IMR-90 (cell line): ENCODE results near the gene FUT8. TPM values are rescaled to one million over a fixed set of nuclear protein-coding genes. Genes with fewer than 3 reads are reported as not detected.

Experiments used
- ATAC-seq: fragments of 200-7000 bp; cut with Tn5 transposase; 2 replicates; pipeline ENCODE4 v1.9.1; 2020; ENCODE audit warnings: low read depth, mild to moderate bottlenecking, moderate library complexity
- BruUV-seq: library from RNA; stranded (reverse); fragments of 400-500 nt; replicated peaks from 2 replicates; lab custom pipeline; 2021; lab: Mats Ljungman, UMichigan
- CTCF ChIA-PET: fragments of 300-600 bp; formaldehyde crosslinking; extraction: SDS; loops from one replicate; lab custom pipeline; 2021; ENCODE audit warnings: antibody characterized with exemption; lab: Yijun Ruan, JAX
- POLR2A ChIA-PET: fragments of 300-600 bp; sonication (Branson Sonifier 250); formaldehyde crosslinking; loops from one replicate; lab custom pipeline; 2022; ENCODE audit warnings: antibody characterized with exemption; ENCODE audit not compliant: unreplicated experiment; lab: Charles Lee
- DNase-seq: peaks from one replicate; pipeline ENCODE4 v3.0.0; 2013
- H2AFZ ChIP-seq: replicated peaks from 2 replicates; pipeline ENCODE3; 2013; ENCODE audit warnings: low read length, mild to moderate bottlenecking; ENCODE audit not compliant: poor library complexity
- H2AK5ac ChIP-seq: 2 replicates; pipeline ENCODE4 v1.6.1; 2013; ENCODE audit warnings: low read depth, low read length, inconsistent platforms
- H2AK9ac ChIP-seq: replicated peaks from 2 replicates; pipeline ENCODE3; 2013; ENCODE audit warnings: mild to moderate bottlenecking, low read depth, low read length, moderate library complexity; ENCODE audit not compliant: poor library complexity
- H2BK120ac ChIP-seq: 2 replicates; pipeline ENCODE4 v1.6.1; 2013; ENCODE audit warnings: low read depth, low read length, inconsistent platforms
- H2BK15ac ChIP-seq: 3 replicates; pipeline ENCODE4 v1.6.1; 2013; ENCODE audit warnings: low read depth, low read length, inconsistent platforms
- H2BK20ac ChIP-seq: 2 replicates; pipeline ENCODE4 v1.6.1; 2013; ENCODE audit warnings: low read depth, mild to moderate bottlenecking, inconsistent platforms, low read length, moderate library complexity
- H2BK5ac ChIP-seq: 2 replicates; pipeline ENCODE4 v1.6.1; 2013; ENCODE audit warnings: mild to moderate bottlenecking, low read depth, low read length, inconsistent platforms; ENCODE audit not compliant: poor library complexity, severe bottlenecking
- H3K14ac ChIP-seq: replicated peaks from 2 replicates; pipeline ENCODE4 v1.6.1; 2013; ENCODE audit warnings: low read depth, low read length, inconsistent platforms
- H3K18ac ChIP-seq: 2 replicates; pipeline ENCODE4 v1.6.1; 2013; ENCODE audit warnings: low read depth, low read length, control low read depth
- H3K23ac ChIP-seq: 2 replicates; pipeline ENCODE4 v1.6.1; 2013; ENCODE audit warnings: low read depth, low read length, inconsistent platforms
- H3K27ac ChIP-seq: 2 replicates; pipeline ENCODE4 v1.5.1; 2013; ENCODE audit warnings: mild to moderate bottlenecking, control low read depth, low read length; ENCODE audit not compliant: insufficient read depth
- H3K27me3 ChIP-seq: 2 replicates; pipeline ENCODE4 v1.6.1; 2013; ENCODE audit warnings: low read length; ENCODE audit not compliant: control insufficient read depth, insufficient read depth
- H3K36me3 ChIP-seq: 2 replicates; pipeline ENCODE4 v1.6.1; 2013; ENCODE audit warnings: low read length, mixed read lengths; ENCODE audit not compliant: control insufficient read depth, insufficient read depth
- H3K4ac ChIP-seq: 2 replicates; pipeline ENCODE4 v1.6.1; 2013; ENCODE audit warnings: low read depth, low read length, inconsistent platforms
- H3K4me1 ChIP-seq: 2 replicates; pipeline ENCODE4 v1.6.1; 2013; ENCODE audit warnings: low read length, mixed read lengths; ENCODE audit not compliant: control insufficient read depth, insufficient read depth
- H3K4me2 ChIP-seq: 2 replicates; pipeline ENCODE4 v1.6.1; 2013; ENCODE audit warnings: low read depth, mild to moderate bottlenecking, control low read depth, low read length, moderate library complexity
- H3K4me3 ChIP-seq: 2 replicates; pipeline ENCODE4 v1.5.1; 2013; ENCODE audit warnings: low read depth, mild to moderate bottlenecking, control low read depth, low read length, moderate library complexity; ENCODE audit not compliant: insufficient read depth
- H3K56ac ChIP-seq: 2 replicates; pipeline ENCODE4 v1.6.1; 2013; ENCODE audit warnings: low read length, inconsistent platforms; ENCODE audit not compliant: insufficient read depth; ENCODE audit errors: extremely low read depth
- H3K79me1 ChIP-seq, 2 experiments: 2 replicates each; pipeline ENCODE4 v1.6.1; 2013; ENCODE audit warnings: low read length in 2 of 2, inconsistent platforms in 1 of 2, low read depth in 1 of 2
- H3K9ac ChIP-seq: 2 replicates; pipeline ENCODE4 v1.6.1; 2013; ENCODE audit warnings: low read depth, low read length, control low read depth
- H3K9me1 ChIP-seq: 2 replicates; pipeline ENCODE4 v1.6.1; 2013; ENCODE audit warnings: low read length, inconsistent platforms; ENCODE audit not compliant: insufficient read depth
- H3K9me3 ChIP-seq: 2 replicates; pipeline ENCODE4 v1.6.1; 2013; ENCODE audit warnings: low read length; ENCODE audit not compliant: control insufficient read depth, insufficient read depth
- H4K20me1 ChIP-seq: 2 replicates; pipeline ENCODE4 v1.6.1; 2013; ENCODE audit warnings: low read length, inconsistent platforms; ENCODE audit not compliant: insufficient read depth
- H4K5ac ChIP-seq: 2 replicates; pipeline ENCODE4 v1.6.1; 2013; ENCODE audit warnings: mild to moderate bottlenecking, low read depth, low read length, control low read depth
- H4K8ac ChIP-seq, 2 experiments: 2 replicates each; pipeline ENCODE4 v1.6.1; 2013; ENCODE audit warnings: low read depth in 2 of 2, low read length in 2 of 2, control low read depth in 1 of 2, inconsistent platforms in 1 of 2
- H4K91ac ChIP-seq: 2 replicates; pipeline ENCODE4 v1.6.1; 2013; ENCODE audit warnings: low read depth, low read length, inconsistent platforms; ENCODE audit not compliant: insufficient read depth
- CEBPB ChIP-seq: IDR thresholded peaks from 2 replicates; pipeline ENCODE4 v1.6.1; 2012; ENCODE audit warnings: low read depth, low read length, improper control_type of control experiment
- MXI1 ChIP-seq: IDR thresholded peaks from 2 replicates; pipeline ENCODE4 v1.6.1; 2012; ENCODE audit warnings: low read depth, mild to moderate bottlenecking, low read length, moderate library complexity, borderline replicate concordance
- WGBS, 2 experiments: methylation state at CpG; one replicate each; pipeline versions ENCODE4 v1.1.5 to v1.1.7; 2013; ENCODE audit warnings: missing lambda C conversion rate in 2 of 2; ENCODE audit not compliant: insufficient read length in 1 of 2; ENCODE audit errors: extremely low coverage in 2 of 2; 5-methylcytosine and 5-hydroxymethylcytosine counted together
- dilution Hi-C: fragments of 300-500 bp; cut with HindIII; formaldehyde crosslinking; loops from one replicate; pipeline ENCODE4 v1.14.3; 2018; ENCODE audit warnings: low sequenced_read_pairs; ENCODE audit not compliant: unreplicated experiment
- in situ Hi-C: fragments of 300-500 bp; cut with MboI; formaldehyde crosslinking; loops from 3 replicates; pipeline ENCODE4 v1.14.3; 2019; ENCODE audit warnings: low sequenced_read_pairs, inconsistent platforms, mixed read lengths
- intact Hi-C: fragments of 100-400 bp; cut with micrococcal nuclease; formaldehyde crosslinking; loops from 2 replicates; pipeline ENCODE4 v1.10.0; 2022
- polyA plus RNA-seq, 3 experiments: library from polyadenylated mRNA; depleted of rRNA; stranded (reverse); fragments of >200 nt; gene quantifications; 2 replicates each; pipeline ENCODE4 v1.2.3, GENCODE V29; 2012; ENCODE audit warnings: low replicate concordance in 1 of 3
- total RNA-seq: library from RNA; depleted of rRNA; stranded (reverse); fragments of >200 nt; gene quantifications from 2 replicates; pipeline ENCODE4 v1.2.3, GENCODE V29; 2012

The FUT8 gene
- total and polyA plus RNA-seq, 2 of the 4 experiments (the other 2 are of a cell fraction), result 15.6 to 72.9 TPM

GRCh38 chr14:65377576-65377975 is 35.0 kb upstream of the FUT8 start:
- no peak overlapping the region for H3K27ac ChIP-seq
- DNase-seq (peak; percentile 17), ATAC-seq (no peak)
- no peak overlapping the region for H4K8ac ChIP-seq
- ChIA-PET CTCF (no interaction called here), POLR2A (no interaction called here)
- H4K5ac ChIP-seq, result no peak overlapping the region
- no peak overlapping the region for H2AFZ ChIP-seq
- H3K4me1 ChIP-seq, result no peaks in the 10 kb centered on the region; the same call in 1 of the 2 replicates
- TF ChIP-seq CEBPB, result peak; percentile 75
- no peak for TF ChIP-seq MXI1
- in situ Hi-C loops, result no loop called here
- intact Hi-C loops, result no loop called here
- H2BK15ac ChIP-seq, result no peak overlapping the region
- H3K4me2 ChIP-seq, result no peak overlapping the region
- no peak overlapping the region for H3K4me3 ChIP-seq
- no peaks in the 10 kb centered on the region for H3K36me3 ChIP-seq
- H3K14ac ChIP-seq, result no peak overlapping the region
- no peaks in the 10 kb centered on the region for H3K79me1 ChIP-seq
- no TSS peak for BruUV-seq
- no peaks in the 10 kb centered on the region; the same call in 1 of the 2 replicates for H3K27me3 ChIP-seq
- no peak overlapping the region for H3K56ac ChIP-seq
- dilution Hi-C loops, result no loop called here
- no peak overlapping the region for H3K9ac ChIP-seq
- H3K9me1 ChIP-seq, result no peaks in the 10 kb centered on the region
- no CpG with 5 or more reads among the region's 4 CpGs for WGBS, 2 experiments
- no peak overlapping the region for H2AK5ac ChIP-seq
- no peaks in the 10 kb centered on the region for H4K20me1 ChIP-seq
- no peak overlapping the region for H3K18ac ChIP-seq
- H2AK9ac ChIP-seq, result no peak overlapping the region
- H2BK120ac ChIP-seq, result no peak overlapping the region
- H3K9me3 ChIP-seq, result no peaks in the 10 kb centered on the region
- H2BK20ac ChIP-seq, result no peak overlapping the region
- H2BK5ac ChIP-seq, result no peak overlapping the region
- no peak overlapping the region for H3K4ac ChIP-seq
- no peak overlapping the region for H4K91ac ChIP-seq
- no peak overlapping the region for H3K23ac ChIP-seq
